ENCODE measurements around the gene SLC17A1.
A peak's percentile ranks its signal among the peaks of the same experiment; 100 is the strongest.

SLC17A1 gene

GRCh38 chr6:25835442-25836283 lies 3.8 kb upstream of the SLC17A1 start:
- DNase-seq = no peak
- intact Hi-C loops (cut with DNase I) = no loop called here

GRCh38 chr6:25834950-25835349 lies 3.1 kb upstream of the SLC17A1 start:
- no peak for DNase-seq
- intact Hi-C loops (cut with DNase I) = no loop called here

- intact Hi-C loops (cut with DNase I) = no loop called here
- DNase-seq = no peak
Measured at GRCh38 chr6:25833136-25833535, 1.3 kb upstream of the SLC17A1 start.

- no peak for DNase-seq
- intact Hi-C loops (cut with DNase I) = no loop called here
Measured at GRCh38 chr6:25832670-25833069, 818 bp upstream of the SLC17A1 start.

- intact Hi-C loops (cut with DNase I) = no loop called here
- DNase-seq = no peak
Measured at GRCh38 chr6:25832307-25832662, 433 bp upstream of the SLC17A1 start.

GRCh38 chr6:25830458-25830857 lies 1.4 kb downstream of the SLC17A1 start:
- intact Hi-C loops (cut with DNase I) = no loop called here
- no peak for DNase-seq

- intact Hi-C loops (cut with DNase I) = no loop called here
- DNase-seq = no peak
Measured at GRCh38 chr6:25829375-25829774, 2.5 kb downstream of the SLC17A1 start.

GRCh38 chr6:25821341-25821740 lies 10.5 kb downstream of the SLC17A1 start:
- intact Hi-C loops (cut with DNase I) = no loop called here
- DNase-seq = no peak

GRCh38 chr6:25816252-25816651 lies 15.6 kb downstream of the SLC17A1 start:
- DNase-seq = no peak
- intact Hi-C loops (cut with DNase I) = no loop called here

- intact Hi-C loops (cut with DNase I) = no loop called here
- DNase-seq = no peak
Measured at GRCh38 chr6:25815194-25815593, 16.7 kb downstream of the SLC17A1 start.

GRCh38 chr6:25804804-25805203 lies 27.0 kb downstream of the SLC17A1 start:
- intact Hi-C loops (cut with DNase I) = no loop called here
- DNase-seq = no peak

GRCh38 chr6:25801436-25801835 lies 30.4 kb downstream of the SLC17A1 start:
- no peak for DNase-seq
- intact Hi-C loops (cut with DNase I) = no loop called here

- no peak for DNase-seq
- intact Hi-C loops (cut with DNase I) = no loop called here
Measured at GRCh38 chr6:25794784-25795183, 37.1 kb downstream of the SLC17A1 start.

- DNase-seq = no peak
- intact Hi-C loops (cut with DNase I) = no loop called here
Measured at GRCh38 chr6:25793970-25794369, 37.9 kb downstream of the SLC17A1 start.

GRCh38 chr6:25792016-25792415 lies 39.8 kb downstream of the SLC17A1 start:
- no peak for DNase-seq
- intact Hi-C loops (cut with DNase I) = no loop called here

- intact Hi-C loops (cut with DNase I) = no loop called here
- no peak for DNase-seq
Measured at GRCh38 chr6:25789475-25789874, 42.4 kb downstream of the SLC17A1 start.

GRCh38 chr6:25788305-25788922 lies 43.4 kb downstream of the SLC17A1 start:
- peak in 19 of 42 donors; percentile 7 to 55 (median 16) for DNase-seq
- intact Hi-C loops (cut with DNase I) = no loop called here

GRCh38 chr6:25787428-25787827 lies 44.4 kb downstream of the SLC17A1 start:
- intact Hi-C loops (cut with DNase I) = no loop called here
- DNase-seq = no peak

GRCh38 chr6:25781134-25781533 lies 50.7 kb downstream of the SLC17A1 start:
- DNase-seq = no peak
- intact Hi-C loops (cut with DNase I) = no loop called here

GRCh38 chr6:25777856-25778649 lies 53.8 kb downstream of the SLC17A1 start:
- no peak for DNase-seq
- intact Hi-C loops (cut with DNase I) = no loop called here
